Measurements from ENCODE around the gene CD22.

Gene CD22

GRCh38 chr19:35348911-35349611 is 20.1 kb downstream of the CD22 start:
- no peak for DNase-seq
- Histone ChIP-seq H3K27me3 (replicated peaks; ENCODE audit: insufficient read depth, low read length) (peaks cover 93% of the 10 kb centered on the region), H3K4me1 (ENCODE audit: low read length) (no peaks in the 10 kb centered on the region), H3F3A (ENCODE audit: insufficient read depth, low read length) (no peaks in the 10 kb centered on the region), H3K9me2 (replicated peaks; ENCODE audit: insufficient read depth, low read length) (no peaks in the 10 kb centered on the region), H4K20me1 (ENCODE audit: insufficient read depth, low read length) (no peaks in the 10 kb centered on the region), H3K27ac (ENCODE audit: low read length) (no peak overlapping the region), H3K9ac (ENCODE audit: low read length) (no peak overlapping the region), H3K4me2 (ENCODE audit: low read depth, low read length) (no peak overlapping the region), H3K36me3 (replicated peaks; ENCODE audit: insufficient read depth, low read length) (no peaks in the 10 kb centered on the region), H3K9me3 (replicated peaks; ENCODE audit: insufficient read depth, low read length) (no peaks in the 10 kb centered on the region), H2AFZ (ENCODE audit: low read length) (no peak overlapping the region), H3K4me3 (ENCODE audit: low read length) (no peak overlapping the region), H3K79me2 (ENCODE audit: low read length) (no peaks in the 10 kb centered on the region)
- TF ChIP-seq EZH2phosphoT487 (IDR thresholded peaks at IDR 0.05; ENCODE audit: low read length) = no peak
- TF ChIP-seq EZH2 (optimal IDR thresholded peaks at IDR 0.05; ENCODE audit: low read depth, low read length) = no peak
- no peak for TF ChIP-seq CTCF (IDR thresholded peaks at IDR 0.05; ENCODE audit: low read length)

- no peaks in the 10 kb centered on the region for H3K9me2 ChIP-seq (replicated peaks; ENCODE audit: insufficient read depth, low read length)
- H2AFZ ChIP-seq (ENCODE audit: low read length) = no peak overlapping the region
- H3K36me3 ChIP-seq (replicated peaks; ENCODE audit: insufficient read depth, low read length) = no peaks in the 10 kb centered on the region
- TF ChIP-seq EZH2 (optimal IDR thresholded peaks at IDR 0.05; ENCODE audit: low read depth, low read length) (no peak), EZH2phosphoT487 (IDR thresholded peaks at IDR 0.05; ENCODE audit: low read length) (no peak), CTCF (IDR thresholded peaks at IDR 0.05; ENCODE audit: low read length) (no peak)
- no peak overlapping the region for H3K9ac ChIP-seq (ENCODE audit: low read length)
- H3K4me1 ChIP-seq (ENCODE audit: low read length) = no peaks in the 10 kb centered on the region
- H4K20me1 ChIP-seq (ENCODE audit: insufficient read depth, low read length) = no peaks in the 10 kb centered on the region
- H3K4me2 ChIP-seq (ENCODE audit: low read depth, low read length) = no peak overlapping the region
- H3K4me3 ChIP-seq (ENCODE audit: low read length) = no peak overlapping the region
- H3F3A ChIP-seq (ENCODE audit: insufficient read depth, low read length) = no peaks in the 10 kb centered on the region
- no peak overlapping the region for H3K27ac ChIP-seq (ENCODE audit: low read length)
- no peaks in the 10 kb centered on the region for H3K79me2 ChIP-seq (ENCODE audit: low read length)
- peaks cover 85% of the 10 kb centered on the region for H3K27me3 ChIP-seq (replicated peaks; ENCODE audit: insufficient read depth, low read length)
- DNase-seq = no peak
- no peaks in the 10 kb centered on the region for H3K9me3 ChIP-seq (replicated peaks; ENCODE audit: insufficient read depth, low read length)
These were observed 20.9 kb downstream of the CD22 start for GRCh38 chr19:35349614-35350521.

- H4K20me1 ChIP-seq (ENCODE audit: insufficient read depth, low read length) = no peaks in the 10 kb centered on the region
- H3K27me3 ChIP-seq (replicated peaks; ENCODE audit: insufficient read depth, low read length) = peaks cover 82% of the 10 kb centered on the region
- no peak for DNase-seq
- no peaks in the 10 kb centered on the region for H3K9me3 ChIP-seq (replicated peaks; ENCODE audit: insufficient read depth, low read length)
- H3K9me2 ChIP-seq (replicated peaks; ENCODE audit: insufficient read depth, low read length) = no peaks in the 10 kb centered on the region
- no peaks in the 10 kb centered on the region for H3K79me2 ChIP-seq (ENCODE audit: low read length)
- TF ChIP-seq EZH2 (optimal IDR thresholded peaks at IDR 0.05; ENCODE audit: low read depth, low read length) (no peak), EZH2phosphoT487 (IDR thresholded peaks at IDR 0.05; ENCODE audit: low read length) (no peak), CTCF (IDR thresholded peaks at IDR 0.05; ENCODE audit: low read length) (no peak)
- no peak overlapping the region for H3K4me2 ChIP-seq (ENCODE audit: low read depth, low read length)
- H3K4me1 ChIP-seq (ENCODE audit: low read length) = no peaks in the 10 kb centered on the region
- no peak overlapping the region for H3K9ac ChIP-seq (ENCODE audit: low read length)
- H3K36me3 ChIP-seq (replicated peaks; ENCODE audit: insufficient read depth, low read length) = no peaks in the 10 kb centered on the region
- no peak overlapping the region for H2AFZ ChIP-seq (ENCODE audit: low read length)
- H3F3A ChIP-seq (ENCODE audit: insufficient read depth, low read length) = no peaks in the 10 kb centered on the region
- H3K27ac ChIP-seq (ENCODE audit: low read length) = no peak overlapping the region
- no peak overlapping the region for H3K4me3 ChIP-seq (ENCODE audit: low read length)
These were observed 21.6 kb downstream of the CD22 start for GRCh38 chr19:35350591-35350990.
